Adrenal gland (tissue), 5 donors: Measurements from ENCODE around the gene ZBTB7C.

Source experiments
- CTCF ChIP-seq, 6 experiments: fragments of 450-650 bp in 4 of 6; fragments of 200-600 bp in 2 of 6; sonication (generic) in 1 of 6; IDR thresholded peaks; 1 replicate in 5 of 6; 2 replicates in 1 of 6; pipeline versions ENCODE4 v1.5.1 to v1.8.0; 2016 to 2021; ENCODE audit warnings: antibody characterized with exemption in 6 of 6, mild to moderate bottlenecking in 2 of 6, moderate library complexity in 1 of 6
- POLR2A ChIP-seq, 2 donors: fragments of 450-650 bp; IDR thresholded peaks; one replicate each; pipeline ENCODE4 v1.6.1; 2017; ENCODE audit warnings: antibody characterized with exemption in 2 of 2, mild to moderate bottlenecking in 2 of 2, moderate library complexity in 1 of 2
- donor health status: DM: no; HTN: no; CAD: no.

GRCh38 chr18:48024009-48024512 lies 385.1 kb downstream of the ZBTB7C start:
- no peak for TF ChIP-seq CTCF (IDR thresholded peaks at IDR 0.05)
- no peak for TF ChIP-seq POLR2A (IDR thresholded peaks at IDR 0.05)
